B cell (primary cell): ENCODE results near the gene CCDC28B. TPM values are rescaled to one million over a fixed set of nuclear protein-coding genes. Genes with fewer than 3 reads are reported as not detected.

Experiments used
- ATAC-seq: fragments of 200-7000 bp; cut with Tn5 transposase; one replicate; pipeline ENCODE4 v1.10.0; 2021; ENCODE audit warnings: low read depth, mild to moderate bottlenecking, moderate number of reproducible peaks, moderate library complexity
- CTCF ChIA-PET: fragments of 350-600 bp; sonication (Branson Sonifier 250); formaldehyde crosslinking; loops from one replicate; lab custom pipeline; 2021; ENCODE audit warnings: antibody characterized with exemption, inconsistent platforms; lab: Charles Lee
- POLR2A ChIA-PET: fragments of 350-600 bp; sonication (Branson Sonifier 250); formaldehyde crosslinking; loops from one replicate; lab custom pipeline; 2021; ENCODE audit warnings: antibody characterized with exemption; lab: Charles Lee
- DNase-seq: peaks from one replicate; pipeline ENCODE4 v3.0.0; 2013
- H2AFZ ChIP-seq: 2 replicates; pipeline ENCODE4 v1.6.1; 2012; ENCODE audit warnings: mild to moderate bottlenecking, low read depth, low read length; ENCODE audit not compliant: insufficient read depth, poor library complexity, severe bottlenecking
- H3K27ac ChIP-seq, 2 donors: 1 replicate in 1 of 2; 2 replicates in 1 of 2; pipeline ENCODE4 v1.5.1; 2012 to 2013; ENCODE audit warnings: low read length in 2 of 2, mild to moderate bottlenecking in 2 of 2, moderate library complexity in 1 of 2
- H3K27me3 ChIP-seq, 4 experiments: fragments of 200-600 bp in 1 of 4; sonication (generic) in 1 of 4; replicated peaks in 1 of 4; 1 replicate in 2 of 4; 2 replicates in 2 of 4; pipeline versions ENCODE4 v1.6.1 to v1.7.0; 2013 to 2016; ENCODE audit warnings: low read length in 3 of 4, mild to moderate bottlenecking in 2 of 4, mixed read lengths in 1 of 4, moderate library complexity in 1 of 4; ENCODE audit not compliant: insufficient read depth in 4 of 4, control insufficient read depth in 3 of 4; ENCODE audit errors: control extremely low read depth in 1 of 4
- H3K36me3 ChIP-seq, 2 experiments: replicated peaks in 1 of 2; 1 replicate in 1 of 2; 2 replicates in 1 of 2; pipeline versions ENCODE4 v1.6.1 to v1.7.1; 2013; ENCODE audit warnings: low read length in 1 of 2; ENCODE audit not compliant: insufficient read depth in 2 of 2, control insufficient read depth in 1 of 2; ENCODE audit errors: control extremely low read depth in 1 of 2, extremely low read depth in 1 of 2
- H3K4me1 ChIP-seq, 2 donors: fragments of 200-600 bp in 1 of 2; sonication (generic) in 1 of 2; 1 replicate in 1 of 2; 2 replicates in 1 of 2; pipeline versions ENCODE4 v1.5.1 to v1.6.1; 2013 to 2017; ENCODE audit warnings: low read length in 2 of 2; ENCODE audit not compliant: control insufficient read depth in 2 of 2, insufficient read depth in 2 of 2
- H3K4me2 ChIP-seq: replicated peaks from 2 replicates; pipeline ENCODE3; 2012; ENCODE audit warnings: mild to moderate bottlenecking, low read depth, low read length; ENCODE audit not compliant: poor library complexity, severe bottlenecking
- H3K4me3 ChIP-seq, 5 experiments: fragments of 200-600 bp in 1 of 5; sonication (generic) in 1 of 5; 1 replicate in 3 of 5; 2 replicates in 2 of 5; pipeline versions ENCODE4 v1.5.1 to v1.7.0; 2011 to 2016; ENCODE audit warnings: low read length in 4 of 5, mild to moderate bottlenecking in 4 of 5, low read depth in 2 of 5, control low read depth in 1 of 5, moderate library complexity in 1 of 5; ENCODE audit not compliant: insufficient read depth in 1 of 5; ENCODE audit errors: control extremely low read depth in 1 of 5, extremely low read depth in 1 of 5
- H3K79me2 ChIP-seq: fragments of 200-600 bp; sonication (generic); one replicate; pipeline ENCODE4 v1.6.0; 2016; ENCODE audit warnings: low read length; ENCODE audit not compliant: control insufficient read depth, insufficient read depth
- H3K9ac ChIP-seq: fragments of 200-600 bp; sonication (generic); 2 replicates; pipeline ENCODE4 v1.6.1; 2017; ENCODE audit warnings: mild to moderate bottlenecking, low read length, moderate library complexity
- H3K9me3 ChIP-seq, 3 donors: one replicate each; pipeline versions ENCODE4 v1.6.1 to v1.7.1; 2013; ENCODE audit warnings: low read length in 2 of 3; ENCODE audit not compliant: control insufficient read depth in 2 of 3, insufficient read depth in 1 of 3; ENCODE audit errors: control extremely low read depth in 1 of 3
- H4K20me1 ChIP-seq: 2 replicates; pipeline ENCODE4 v1.6.0; 2012; ENCODE audit warnings: mild to moderate bottlenecking, low read length; ENCODE audit not compliant: insufficient read depth, control insufficient read depth, poor library complexity, severe bottlenecking
- H3K27ac Mint-ChIP-seq: one replicate; pipeline ENCODE4 v1.8.0; 2021; ENCODE audit warnings: mixed read lengths
- H3K27me3 Mint-ChIP-seq: one replicate; pipeline ENCODE4 v1.8.0; 2021; ENCODE audit warnings: mixed read lengths
- H3K4me1 Mint-ChIP-seq: one replicate; pipeline ENCODE4 v1.8.0; 2021; ENCODE audit warnings: mixed read lengths
- H3K4me3 Mint-ChIP-seq: one replicate; pipeline ENCODE4 v1.8.0; 2021; ENCODE audit warnings: mixed read lengths
- H3K9me3 Mint-ChIP-seq: one replicate; pipeline ENCODE4 v1.8.0; 2022; ENCODE audit warnings: mixed read lengths; ENCODE audit not compliant: insufficient read depth
- EZH2 ChIP-seq: IDR thresholded peaks from 2 replicates; pipeline ENCODE4 v1.6.1; 2012; ENCODE audit warnings: borderline replicate concordance, low read depth, mild to moderate bottlenecking, moderate library complexity, low read length; ENCODE audit not compliant: insufficient read depth, poor library complexity, severe bottlenecking
- WGBS: methylation state at CpG from one replicate; pipeline ENCODE4 v1.1.5; 2013; ENCODE audit warnings: missing lambda C conversion rate; ENCODE audit not compliant: insufficient coverage; 5-methylcytosine and 5-hydroxymethylcytosine counted together
- intact Hi-C: fragments of 100-400 bp; cut with micrococcal nuclease; formaldehyde crosslinking; loops from one replicate; pipeline ENCODE4 v1.10.0; 2022
- polyA plus RNA-seq: library from polyadenylated mRNA; depleted of rRNA; stranded (reverse); fragments of >200 nt; gene quantifications from 2 replicates; pipeline ENCODE4 v1.2.3, GENCODE V29; 2012
- total RNA-seq, 2 donors: library from RNA; stranded (reverse); fragments of 120-200 nt in 1 of 2; gene quantifications; 1 replicate in 1 of 2; 2 replicates in 1 of 2; pipeline versions ENCODE4 v1.2.3 to v1.2.4, GENCODE V29; 2013 to 2022
- TF ChIP-seq, protein P1 (sequence below): fragments of 200-600 bp; IDR thresholded peaks from one replicate; pipeline ENCODE4 v1.8.0; 2022; ENCODE audit warnings: antibody characterized with exemption, mild to moderate bottlenecking

The CCDC28B gene
- total and polyA plus RNA-seq, 2 donors (not counting 1 experiment from before 2014, with no cell fraction given), result 7.8 to 8.0 TPM

DNA sequence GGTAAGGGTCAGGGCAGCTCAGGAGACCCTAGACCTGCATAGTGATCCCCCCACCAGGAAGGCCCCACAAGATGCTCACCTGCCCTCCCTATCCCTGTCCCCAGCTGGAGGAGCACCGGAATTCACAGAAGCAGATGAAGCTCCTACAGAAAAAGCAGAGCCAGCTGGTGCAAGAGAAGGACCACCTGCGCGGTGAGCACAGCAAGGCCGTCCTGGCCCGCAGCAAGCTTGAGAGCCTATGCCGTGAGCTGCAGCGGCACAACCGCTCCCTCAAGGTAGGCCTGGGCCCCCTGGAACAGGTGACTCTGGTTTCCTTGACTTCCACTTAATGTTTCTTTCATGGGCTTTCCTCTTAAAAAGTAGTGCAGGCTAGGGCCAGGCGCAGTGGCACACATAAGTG, 12.5 kb upstream of the CCDC28B start:
- CTCF ChIA-PET, result no interaction called here
- Histone ChIP-seq H3K4me1 (peaks cover 0 to 3% of the 10 kb centered on the region in 2 donors), H4K20me1 (peaks cover 39% of the 10 kb centered on the region), H3K36me3 (peaks cover 0 to 80% of the 10 kb centered on the region in 2 experiments), H2AFZ (no peak overlapping the region), H3K9me3 (no peaks in the 10 kb centered on the region), H3K4me3 (no peak overlapping the region), H3K79me2 (peaks cover 38% of the 10 kb centered on the region), H3K27ac (no peak overlapping the region), H3K9ac (no peak overlapping the region), H3K4me2 (no peak overlapping the region), H3K27me3 (no peaks in the 10 kb centered on the region)
- H3K27ac Mint-ChIP-seq, result no peak overlapping the region
- no peak overlapping the region for H3K4me3 Mint-ChIP-seq
- intact Hi-C loops, result no loop called here
- WGBS, result 100% methylated on average over 8 of the region's 9 CpGs
- peaks cover 15% of the 10 kb centered on the region for H3K4me1 Mint-ChIP-seq
- no peak for DNase-seq
- no peaks in the 10 kb centered on the region for H3K9me3 Mint-ChIP-seq
- POLR2A ChIA-PET, result no interaction called here
- no peak for ATAC-seq
- H3K27me3 Mint-ChIP-seq, result no peaks in the 10 kb centered on the region
- TF ChIP-seq, protein P1, sequence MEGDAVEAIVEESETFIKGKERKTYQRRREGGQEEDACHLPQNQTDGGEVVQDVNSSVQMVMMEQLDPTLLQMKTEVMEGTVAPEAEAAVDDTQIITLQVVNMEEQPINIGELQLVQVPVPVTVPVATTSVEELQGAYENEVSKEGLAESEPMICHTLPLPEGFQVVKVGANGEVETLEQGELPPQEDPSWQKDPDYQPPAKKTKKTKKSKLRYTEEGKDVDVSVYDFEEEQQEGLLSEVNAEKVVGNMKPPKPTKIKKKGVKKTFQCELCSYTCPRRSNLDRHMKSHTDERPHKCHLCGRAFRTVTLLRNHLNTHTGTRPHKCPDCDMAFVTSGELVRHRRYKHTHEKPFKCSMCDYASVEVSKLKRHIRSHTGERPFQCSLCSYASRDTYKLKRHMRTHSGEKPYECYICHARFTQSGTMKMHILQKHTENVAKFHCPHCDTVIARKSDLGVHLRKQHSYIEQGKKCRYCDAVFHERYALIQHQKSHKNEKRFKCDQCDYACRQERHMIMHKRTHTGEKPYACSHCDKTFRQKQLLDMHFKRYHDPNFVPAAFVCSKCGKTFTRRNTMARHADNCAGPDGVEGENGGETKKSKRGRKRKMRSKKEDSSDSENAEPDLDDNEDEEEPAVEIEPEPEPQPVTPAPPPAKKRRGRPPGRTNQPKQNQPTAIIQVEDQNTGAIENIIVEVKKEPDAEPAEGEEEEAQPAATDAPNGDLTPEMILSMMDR, result no peak
- TF ChIP-seq EZH2, result no peak

DNA sequence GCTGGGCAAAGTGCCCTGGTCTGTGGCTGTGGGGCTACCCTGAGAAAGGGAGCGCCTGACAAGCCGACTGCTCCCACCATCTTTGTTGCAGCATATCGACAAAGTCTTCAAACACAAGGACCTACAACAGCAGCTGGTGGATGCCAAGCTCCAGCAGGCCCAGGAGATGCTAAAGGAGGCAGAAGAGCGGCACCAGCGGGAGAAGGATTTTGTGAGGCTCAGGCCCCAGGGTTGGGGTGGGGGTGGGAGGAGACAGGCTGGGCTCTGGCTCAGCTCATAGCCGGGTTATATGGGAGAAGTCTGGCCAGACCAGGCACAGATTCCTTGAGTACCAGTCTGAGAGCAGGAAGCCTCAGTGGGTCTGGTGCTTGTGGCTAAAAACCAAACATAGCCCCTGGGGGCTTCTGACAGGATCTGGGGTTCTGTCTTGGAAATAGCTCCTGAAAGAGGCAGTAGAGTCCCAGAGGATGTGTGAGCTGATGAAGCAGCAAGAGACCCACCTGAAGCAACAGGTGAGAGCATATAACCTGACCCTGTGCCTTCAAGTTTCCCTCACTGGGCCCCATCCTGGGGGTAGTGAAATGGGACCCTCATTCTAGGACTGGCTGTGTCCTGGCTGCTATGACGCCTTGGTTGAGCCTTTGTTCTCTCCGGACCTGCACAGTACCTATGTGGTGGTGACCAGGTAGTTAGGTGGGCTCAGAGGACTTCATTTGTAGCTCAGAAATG, 8.0 kb upstream of the CCDC28B start:
- H3K4me1 Mint-ChIP-seq, result no peaks in the 10 kb centered on the region
- no peak for TF ChIP-seq EZH2
- TF ChIP-seq, protein P1, result no peak

More for the DNA sequence above, 8.0 kb upstream of the CCDC28B start:
- no peak overlapping the region for H3K4me3 Mint-ChIP-seq
- Histone ChIP-seq H3K79me2 (peaks cover 7% of the 10 kb centered on the region), H3K4me1 (no peaks in the 10 kb centered on the region), H3K27me3 (no peaks in the 10 kb centered on the region), H3K4me2 (no peak overlapping the region), H3K9ac (no peak overlapping the region), H3K9me3 (no peaks in the 10 kb centered on the region), H2AFZ (no peak overlapping the region), H3K4me3 (no peak overlapping the region), H3K27ac (no peak overlapping the region), H3K36me3 (peaks cover 2 to 89% of the 10 kb centered on the region in 2 experiments), H4K20me1 (peaks cover 13% of the 10 kb centered on the region)
- H3K9me3 Mint-ChIP-seq, result no peaks in the 10 kb centered on the region
- no peak overlapping the region for H3K27ac Mint-ChIP-seq
- intact Hi-C loops, result no loop called here
- no peaks in the 10 kb centered on the region for H3K27me3 Mint-ChIP-seq
- POLR2A ChIA-PET, result interaction anchor here (0.6 kb wide), 1 partner anchor 124 kb away, joined by 4 read pairs; no protein-coding TSS in a partner anchor
- CTCF ChIA-PET, result interaction anchor here (0.6 to 1.1 kb wide), 3 partner anchors 11 to 124 kb away, joined by 3 to 4 read pairs (median 3); no protein-coding TSS in a partner anchor
- ATAC-seq, result no peak
- DNase-seq, result no peak
- WGBS, result 98% methylated on average over 8 of the region's 8 CpGs
